Neuron (in vitro differentiated cells): ENCODE measurements around the gene RFC5.

Experiments
- H2AFZ ChIP-seq: one replicate; pipeline ENCODE4 v1.6.1; 2013; ENCODE audit warnings: low read depth, mild to moderate bottlenecking, inconsistent platforms, low read length, moderate library complexity
- H3K27me3 ChIP-seq: one replicate; pipeline ENCODE4 v1.6.1; 2013; ENCODE audit warnings: low read length; ENCODE audit not compliant: insufficient read depth
- H3K36me3 ChIP-seq: one replicate; pipeline ENCODE4 v1.6.1; 2013; ENCODE audit warnings: low read length; ENCODE audit not compliant: insufficient read depth
- H3K4me1 ChIP-seq: one replicate; pipeline ENCODE4 v1.6.1; 2013; ENCODE audit warnings: low read length; ENCODE audit not compliant: insufficient read depth
- H3K4me3 ChIP-seq: 2 replicates; pipeline ENCODE4 v1.5.1; 2013; ENCODE audit warnings: mild to moderate bottlenecking, low read length, moderate library complexity
- H3K9me3 ChIP-seq: one replicate; pipeline ENCODE4 v1.6.1; 2013; ENCODE audit warnings: low read length

Gene RFC5

DNA sequence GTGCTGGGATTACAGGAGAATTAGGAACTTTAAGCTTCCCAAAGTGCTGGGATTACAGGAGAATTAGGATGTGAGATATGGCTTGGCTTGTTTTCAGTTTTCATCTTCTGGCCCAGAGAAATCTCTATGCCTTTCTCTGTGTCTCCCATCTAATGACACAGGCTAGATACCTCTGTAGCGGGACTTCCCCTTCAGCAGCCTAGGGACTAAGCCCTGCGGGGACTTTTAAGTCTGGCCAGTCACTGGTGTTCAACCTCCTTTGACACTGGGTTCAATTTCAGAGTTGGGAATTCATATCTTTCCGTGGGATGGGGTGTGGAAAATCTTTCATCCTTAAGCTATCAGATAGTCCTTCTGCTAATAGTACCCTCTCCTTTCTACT lies 6.2 kb downstream of the RFC5 start:
- Histone ChIP-seq H3K36me3 (peaks cover 71% of the 10 kb centered on the region), H3K9me3 (no peaks in the 10 kb centered on the region), H3K27me3 (no peaks in the 10 kb centered on the region), H3K4me1 (peaks cover 3% of the 10 kb centered on the region), H2AFZ (no peak overlapping the region), H3K4me3 (no peak overlapping the region)

DNA sequence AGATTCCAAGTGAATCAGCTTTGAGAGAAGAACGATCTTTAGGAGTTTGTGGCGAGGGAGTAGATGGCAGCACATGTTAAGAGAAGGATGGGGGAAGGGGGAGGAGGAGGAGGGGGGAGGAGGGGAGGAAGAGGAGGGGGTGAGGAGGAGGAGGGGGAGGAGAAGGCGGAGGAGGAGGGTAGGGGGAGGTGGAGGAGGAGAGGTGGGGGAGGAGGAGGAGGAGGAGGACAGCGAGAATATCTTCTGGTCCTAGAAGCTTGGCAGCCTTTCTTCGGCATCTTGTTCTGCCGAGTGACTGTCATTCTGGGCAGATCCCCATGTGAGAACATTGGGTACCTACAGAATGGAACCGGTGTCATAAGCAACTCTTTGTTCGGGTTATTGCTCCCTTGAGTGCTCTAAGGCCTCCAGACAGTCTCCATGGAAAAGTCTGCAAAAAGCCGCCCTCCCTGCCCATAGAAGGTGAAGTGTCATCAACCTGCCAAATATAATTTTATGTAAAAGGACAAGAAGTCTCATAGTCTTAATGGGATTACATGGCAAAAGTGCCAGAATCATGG lies 6.9 kb downstream of the RFC5 start:
- Histone ChIP-seq H3K36me3 (peaks cover 77% of the 10 kb centered on the region), H3K4me3 (no peak overlapping the region), H2AFZ (no peak overlapping the region), H3K4me1 (no peaks in the 10 kb centered on the region), H3K27me3 (no peaks in the 10 kb centered on the region), H3K9me3 (no peaks in the 10 kb centered on the region)

DNA sequence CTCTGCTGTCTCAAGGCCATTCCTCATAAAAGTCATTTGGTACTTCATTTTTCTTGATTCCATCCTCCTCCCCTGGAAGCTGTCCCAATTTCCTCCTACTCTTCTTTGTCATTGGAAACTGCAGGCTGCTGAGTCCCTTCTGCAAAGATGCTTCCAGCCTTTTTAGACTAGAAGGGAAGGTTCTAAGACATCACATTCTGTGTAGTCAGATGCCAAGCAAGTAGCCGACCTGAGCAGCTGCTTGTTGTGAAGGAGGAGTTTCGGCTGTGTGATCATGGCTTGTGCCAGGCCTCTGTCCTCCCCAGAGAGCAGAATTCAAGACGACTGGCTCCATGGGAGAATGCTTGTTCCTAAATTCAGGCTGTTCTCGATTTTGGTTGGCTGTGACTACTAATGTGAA lies 8.7 kb downstream of the RFC5 start:
- H3K4me1 ChIP-seq, result no peaks in the 10 kb centered on the region
- H2AFZ ChIP-seq, result no peak overlapping the region
- peaks cover 79% of the 10 kb centered on the region for H3K36me3 ChIP-seq
- no peak overlapping the region for H3K4me3 ChIP-seq
- H3K27me3 ChIP-seq, result no peaks in the 10 kb centered on the region
- H3K9me3 ChIP-seq, result no peaks in the 10 kb centered on the region

DNA sequence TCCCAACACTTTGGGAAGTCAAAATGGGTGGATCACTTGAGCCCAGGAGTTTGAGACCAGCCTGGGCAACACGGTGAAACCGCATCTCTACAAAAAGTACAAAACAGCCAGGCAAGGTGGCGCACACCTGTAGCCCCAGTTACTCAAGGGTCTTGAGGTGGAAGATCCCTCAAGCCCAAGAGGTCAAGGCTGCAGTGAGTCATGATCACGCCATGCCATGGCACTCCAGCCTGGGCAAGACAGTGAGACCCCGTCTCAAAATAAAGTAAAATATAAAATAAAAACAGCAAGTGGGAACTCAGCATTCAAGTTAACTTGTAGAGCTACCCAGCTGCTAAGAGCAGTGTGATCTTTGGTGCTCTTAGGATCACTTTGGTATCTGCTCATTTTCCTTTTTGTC lies 12.7 kb downstream of the RFC5 start:
- H3K4me1 ChIP-seq, result no peaks in the 10 kb centered on the region
- H3K9me3 ChIP-seq, result no peaks in the 10 kb centered on the region
- H3K4me3 ChIP-seq, result no peak overlapping the region
- no peak overlapping the region for H2AFZ ChIP-seq
- peaks cover 84% of the 10 kb centered on the region for H3K36me3 ChIP-seq
- H3K27me3 ChIP-seq, result no peaks in the 10 kb centered on the region

DNA sequence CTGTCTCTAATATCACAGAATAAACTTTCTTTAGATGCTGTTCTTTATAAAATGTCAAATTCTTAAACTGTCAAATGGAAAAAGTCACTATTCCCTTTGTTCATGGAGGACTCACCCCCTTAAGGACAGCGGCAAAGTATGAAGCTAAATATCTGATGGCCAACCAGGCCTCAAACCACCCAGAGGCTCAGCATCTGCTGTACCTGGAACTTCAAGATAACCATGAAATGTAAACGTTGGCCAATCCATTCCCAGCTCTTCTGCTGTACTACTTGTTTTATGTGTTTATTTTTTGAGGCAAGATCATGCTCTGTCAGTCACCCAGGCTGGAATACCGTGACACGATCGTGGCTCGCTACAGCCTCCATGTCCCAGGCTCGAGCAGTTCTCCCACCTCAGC lies 15.7 kb downstream of the RFC5 start:
- Histone ChIP-seq H3K4me3 (no peak overlapping the region), H3K4me1 (no peaks in the 10 kb centered on the region), H3K9me3 (no peaks in the 10 kb centered on the region), H3K27me3 (no peaks in the 10 kb centered on the region), H3K36me3 (peaks cover 87% of the 10 kb centered on the region), H2AFZ (no peak overlapping the region)

DNA sequence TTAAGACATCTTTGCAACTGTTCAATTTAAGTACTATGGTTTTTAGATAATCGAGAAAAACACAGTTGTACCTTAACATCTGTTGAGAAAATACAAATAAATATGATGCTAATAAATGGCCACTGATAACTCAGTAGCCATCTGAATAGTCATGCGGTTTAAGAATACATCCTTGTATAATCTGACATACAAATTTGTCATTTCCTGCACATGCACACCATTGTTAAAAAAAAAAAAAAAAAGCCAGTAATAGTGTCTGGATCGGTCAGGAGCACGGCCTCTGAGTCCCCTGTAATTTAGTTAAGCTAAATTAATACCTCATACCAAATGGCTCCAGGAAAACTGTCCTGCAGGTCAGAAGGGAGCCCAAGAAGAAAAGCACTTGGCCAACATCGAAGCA lies 16.8 kb downstream of the RFC5 start:
- H3K4me3 ChIP-seq, result no peak overlapping the region
- peaks cover 84% of the 10 kb centered on the region for H3K36me3 ChIP-seq
- no peak overlapping the region for H2AFZ ChIP-seq
- H3K27me3 ChIP-seq, result no peaks in the 10 kb centered on the region
- H3K4me1 ChIP-seq, result no peaks in the 10 kb centered on the region
- H3K9me3 ChIP-seq, result no peaks in the 10 kb centered on the region

DNA sequence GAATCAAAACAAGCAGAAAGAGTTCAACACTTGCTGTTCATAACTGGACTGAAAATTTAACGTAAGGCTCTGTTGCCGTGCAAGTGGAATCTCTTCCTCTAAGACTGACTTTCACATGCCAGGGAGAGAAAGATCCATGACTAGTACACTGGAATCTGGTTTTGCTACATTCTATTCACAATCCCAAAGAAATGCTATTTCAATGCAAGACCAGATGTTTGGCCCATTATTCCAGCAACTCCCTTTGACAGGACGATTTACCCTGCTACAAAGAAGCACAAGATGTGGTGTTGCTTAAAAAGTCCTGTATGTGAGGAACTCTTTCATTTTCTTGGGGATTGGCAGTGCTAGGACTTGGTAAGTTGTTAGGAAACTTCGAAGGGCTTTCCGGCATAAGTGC lies 17.4 kb downstream of the RFC5 start:
- H2AFZ ChIP-seq, result no peak overlapping the region
- no peaks in the 10 kb centered on the region for H3K9me3 ChIP-seq
- no peaks in the 10 kb centered on the region for H3K4me1 ChIP-seq
- peaks cover 84% of the 10 kb centered on the region for H3K36me3 ChIP-seq
- no peak overlapping the region for H3K4me3 ChIP-seq
- no peaks in the 10 kb centered on the region for H3K27me3 ChIP-seq

DNA sequence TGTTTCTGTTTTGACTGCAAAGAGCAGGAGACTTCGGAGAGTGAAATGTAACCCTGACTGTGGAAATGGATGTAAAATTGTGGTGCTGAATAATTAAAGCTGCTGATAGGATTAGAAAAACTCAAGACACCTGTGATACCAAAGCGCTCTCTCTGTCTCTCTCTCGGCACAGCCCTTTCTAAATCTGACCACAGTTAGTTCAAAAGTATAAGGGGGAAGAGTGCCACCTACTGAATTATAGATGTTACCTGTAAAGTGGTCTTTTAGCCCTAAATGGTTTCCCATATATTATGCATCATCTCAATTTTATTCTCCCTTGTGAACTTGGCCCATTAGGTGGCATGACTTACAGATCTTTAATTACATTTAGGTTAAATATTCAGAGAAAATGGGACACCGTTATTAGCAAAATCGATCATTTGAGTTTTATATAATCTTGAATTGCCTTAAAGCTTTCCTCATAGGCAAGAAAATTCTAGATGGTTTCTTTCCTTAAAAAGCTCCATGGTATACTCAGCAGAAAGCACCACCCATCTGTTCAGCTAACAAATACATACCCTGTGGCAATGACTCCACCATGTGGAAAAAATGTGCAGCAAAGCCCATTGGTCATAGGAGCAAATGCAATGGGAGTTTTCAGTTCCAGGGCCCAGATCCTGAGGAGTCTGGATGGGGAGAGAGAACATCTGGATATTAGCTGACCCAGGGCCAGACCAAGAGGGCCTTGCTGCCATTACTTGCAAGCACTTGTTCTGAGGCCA lies 18.1 kb downstream of the RFC5 start:
- Histone ChIP-seq H2AFZ (no peak overlapping the region), H3K36me3 (peaks cover 84% of the 10 kb centered on the region), H3K27me3 (no peaks in the 10 kb centered on the region), H3K4me1 (no peaks in the 10 kb centered on the region), H3K4me3 (no peak overlapping the region), H3K9me3 (no peaks in the 10 kb centered on the region)

DNA sequence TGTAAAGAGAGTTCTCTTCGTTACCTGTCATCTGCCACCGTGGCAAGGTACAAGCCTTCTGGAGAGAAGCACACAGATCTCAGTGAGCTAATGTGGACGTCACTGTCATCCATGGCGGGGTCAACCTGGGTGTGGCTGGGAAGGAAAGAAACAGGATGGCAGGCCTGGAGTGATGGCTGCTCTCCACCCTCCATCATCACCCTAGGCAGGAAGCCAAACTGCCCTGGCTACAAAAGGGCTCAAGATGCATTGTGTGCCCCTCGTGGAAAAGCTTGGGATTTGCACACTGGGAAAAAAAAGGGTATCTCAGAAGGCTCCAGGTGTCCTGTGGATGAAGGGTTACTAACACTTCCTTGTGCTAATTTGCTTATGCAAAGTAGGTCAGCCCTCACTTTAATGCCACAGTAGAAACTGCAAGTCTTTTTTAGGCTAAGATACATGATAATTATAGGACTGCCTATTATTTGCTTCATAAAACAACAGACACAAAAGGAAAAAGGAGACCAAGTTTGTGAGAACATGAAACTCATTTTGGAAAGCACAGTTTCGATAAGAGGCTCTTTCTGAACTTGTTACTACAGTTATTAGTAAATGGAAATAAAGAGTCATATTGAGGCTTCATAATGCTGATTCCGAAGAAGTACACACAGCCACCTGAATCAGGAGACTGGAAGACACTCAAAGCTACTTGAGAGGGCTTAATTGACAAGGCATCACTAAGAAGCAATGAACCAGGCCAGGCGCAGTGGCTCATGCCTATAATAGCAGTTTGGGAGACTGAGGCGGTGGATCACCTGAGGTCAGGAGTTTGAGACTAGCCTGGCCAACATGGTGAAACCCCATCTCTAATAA lies 18.9 kb downstream of the RFC5 start:
- Histone ChIP-seq H2AFZ (no peak overlapping the region), H3K4me1 (no peaks in the 10 kb centered on the region), H3K9me3 (no peaks in the 10 kb centered on the region), H3K27me3 (no peaks in the 10 kb centered on the region), H3K4me3 (no peak overlapping the region), H3K36me3 (peaks cover 80% of the 10 kb centered on the region)

DNA sequence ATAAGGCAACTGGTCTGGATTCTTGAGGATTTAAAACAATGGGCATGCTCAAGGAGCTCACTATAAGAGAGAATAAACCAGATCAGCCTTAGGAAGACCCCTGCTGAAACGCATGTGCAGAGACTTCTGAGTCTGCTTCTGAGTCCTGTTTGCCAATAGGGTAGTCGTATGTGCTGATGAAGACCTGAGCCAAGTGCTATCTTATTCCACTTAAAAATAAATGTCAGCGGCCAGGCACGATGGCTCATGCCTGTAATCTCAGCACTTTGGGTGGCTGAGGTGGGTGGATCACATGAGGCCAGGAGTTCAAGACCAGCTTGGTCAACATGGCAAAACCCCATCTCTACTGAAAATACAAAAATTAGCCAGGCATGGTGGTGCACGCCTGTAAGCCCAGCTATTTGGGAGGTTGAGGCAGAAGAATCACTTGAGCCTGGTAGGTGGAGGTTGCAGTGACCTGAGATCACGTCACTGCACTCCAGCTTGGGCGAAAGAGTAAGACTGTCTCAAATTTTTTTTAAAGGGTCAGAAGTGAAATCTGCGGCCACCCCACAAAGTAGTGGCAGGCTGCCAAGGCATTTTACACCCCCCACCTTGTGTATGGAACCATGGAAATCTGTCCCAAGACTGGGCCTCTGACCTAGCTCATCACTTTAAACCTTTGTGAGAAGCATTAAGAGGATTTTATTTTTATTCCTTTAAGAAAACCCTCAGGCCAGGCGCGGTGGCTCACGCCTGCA lies 20.3 kb downstream of the RFC5 start:
- Histone ChIP-seq H3K4me3 (no peak overlapping the region), H3K4me1 (no peaks in the 10 kb centered on the region), H3K36me3 (peaks cover 81% of the 10 kb centered on the region), H2AFZ (no peak overlapping the region), H3K27me3 (no peaks in the 10 kb centered on the region), H3K9me3 (no peaks in the 10 kb centered on the region)

DNA sequence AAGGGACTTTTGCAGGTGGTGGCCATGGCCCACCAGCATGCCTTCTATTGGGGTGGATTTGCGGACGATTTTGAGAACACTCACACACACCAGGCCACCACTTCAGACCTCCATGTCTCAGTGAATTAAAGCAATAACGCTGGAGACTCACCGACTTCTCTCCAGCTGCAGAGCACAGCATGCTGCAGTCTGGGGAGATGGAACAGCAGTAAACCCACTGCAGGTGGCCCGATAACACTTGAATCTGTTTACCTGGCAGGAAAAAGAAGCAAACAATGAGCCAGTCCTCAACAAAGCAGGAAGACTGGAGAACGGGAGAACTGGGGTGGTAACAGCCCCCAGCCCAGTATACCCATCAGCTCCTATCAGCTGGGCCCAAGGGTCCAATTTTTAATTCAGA lies 21.6 kb downstream of the RFC5 start:
- H3K4me3 ChIP-seq, result no peak overlapping the region
- no peak overlapping the region for H2AFZ ChIP-seq
- H3K36me3 ChIP-seq, result peaks cover 85% of the 10 kb centered on the region
- no peaks in the 10 kb centered on the region for H3K27me3 ChIP-seq
- H3K9me3 ChIP-seq, result no peaks in the 10 kb centered on the region
- no peaks in the 10 kb centered on the region for H3K4me1 ChIP-seq

DNA sequence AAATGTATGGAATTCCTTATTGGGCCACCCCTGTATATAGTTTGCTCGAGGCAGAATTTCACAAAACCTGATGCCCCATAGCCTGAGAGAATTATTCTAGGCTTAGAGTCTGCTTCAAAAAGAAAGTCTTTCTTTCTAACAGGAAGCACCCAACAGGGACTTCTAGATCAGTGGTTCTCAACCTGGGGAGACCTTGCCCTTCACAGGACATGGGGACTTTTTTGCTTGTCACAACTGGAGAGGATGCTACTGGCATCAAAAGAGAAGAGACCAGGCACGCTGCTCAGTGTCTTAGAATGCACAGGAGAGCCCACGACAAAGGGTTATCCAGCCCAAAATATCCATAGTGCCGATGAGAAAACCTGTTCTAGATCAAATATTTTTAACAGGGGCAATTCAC lies 25.6 kb downstream of the RFC5 start:
- H3K4me3 ChIP-seq, result no peak overlapping the region
- no peaks in the 10 kb centered on the region for H3K9me3 ChIP-seq
- H3K27me3 ChIP-seq, result no peaks in the 10 kb centered on the region
- no peak overlapping the region for H2AFZ ChIP-seq
- H3K36me3 ChIP-seq, result peaks cover 69% of the 10 kb centered on the region
- H3K4me1 ChIP-seq, result no peaks in the 10 kb centered on the region

DNA sequence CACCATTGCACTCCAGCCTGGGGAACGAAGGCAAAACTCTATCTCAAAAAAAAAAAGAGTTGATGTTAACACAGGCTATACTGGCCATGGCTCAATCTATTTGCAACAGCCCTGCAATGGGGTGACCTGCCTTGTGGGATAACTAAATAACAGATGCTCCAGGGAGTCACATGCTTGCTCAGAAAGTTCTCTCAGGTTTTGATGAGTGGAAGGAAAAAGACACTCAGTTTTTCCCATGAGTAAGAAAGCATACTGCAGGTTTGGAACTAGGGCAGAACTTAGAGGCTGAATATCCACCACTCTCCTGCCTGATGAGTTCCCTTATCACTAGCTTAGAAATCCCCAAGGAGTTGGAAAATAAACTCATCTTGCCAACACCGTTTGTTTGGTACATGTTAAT lies 27.6 kb downstream of the RFC5 start:
- Histone ChIP-seq H3K36me3 (peaks cover 58% of the 10 kb centered on the region), H3K9me3 (no peaks in the 10 kb centered on the region), H3K4me1 (no peaks in the 10 kb centered on the region), H2AFZ (no peak overlapping the region), H3K4me3 (no peak overlapping the region), H3K27me3 (no peaks in the 10 kb centered on the region)
